ENCODE measurements around the gene TNK1. TPM values are rescaled to one million over a fixed set of nuclear protein-coding genes. Genes with fewer than 3 reads are reported as not detected.

Gene TNK1
- total and polyA plus RNA-seq, 9 of the 15 experiments (the other 6 are each of a cell fraction or from before 2014, with no cell fraction given): 0.28 to 5.2 (median 2.1) TPM

- ChIA-PET POLR2A (interaction anchor here (1.1 to 1.5 kb wide), 2 partner anchors 45 to 96 kb away, joined by 3 read pairs; partner anchors contain the start of gene TMEM102), CTCF (ENCODE audit: low intra/inter-chr PET ratio) (no interaction called here)
- in situ Hi-C loops (cut with MboI) (no loop called here), intact Hi-C loops (cut with micrococcal nuclease) (no loop called here)
- Histone ChIP-seq H2AFZ (ENCODE audit: low read depth, low read length) (no peak overlapping the region), H3K4me2 (ENCODE audit: insufficient read depth, low read length) (no peak overlapping the region), H3K4me3 (no peak overlapping the region), H3K4me1 (replicated peaks in 1 of 2; ENCODE audit: control insufficient read depth in 2 of 2, insufficient read depth in 2 of 2, low read length in 2 of 2) (peaks cover 3 to 23% of the 10 kb centered on the region in 2 experiments; a peak in 4 of 5 replicates), H3K27ac (ENCODE audit: extremely low read depth, low read depth, low read length) (no peak overlapping the region), H3K9ac (ENCODE audit: insufficient read depth in 1 of 2, low read depth in 2 of 2, low read length in 2 of 2) (peak overlapping the region in 1 of 2 experiments; percentile 13; a peak in 2 of 4 replicates), H3K9me1 (ENCODE audit: control insufficient read depth, insufficient read depth, low read length) (no peaks in the 10 kb centered on the region), H3K36me3 (ENCODE audit: control insufficient read depth, insufficient read depth, low read length) (peaks cover 8% of the 10 kb centered on the region; the same call in 1 of the 3 replicates), H3K27me3 (ENCODE audit: control insufficient read depth in 2 of 2, insufficient read depth in 2 of 2, low read length in 2 of 2) (no peaks in the 10 kb centered on the region), H3K9me3 (replicated peaks; ENCODE audit: control insufficient read depth, insufficient read depth, low read depth, low read length) (no peaks in the 10 kb centered on the region), H3K79me2 (ENCODE audit: control insufficient read depth, insufficient read depth, low read length) (no peaks in the 10 kb centered on the region), H4K20me1 (replicated peaks; ENCODE audit: control insufficient read depth, insufficient read depth, low read length) (no peaks in the 10 kb centered on the region)
- 73% methylated on average over 12 of the region's 19 CpGs for WGBS (ENCODE audit: insufficient coverage, low coverage, missing lambda C conversion rate)
- no peak for DNase-seq (ENCODE audit: extremely low read depth in 1 of 4, low spot score in 3 of 4)
- no peak for TF ChIP-seq TRIM28 (IDR thresholded peaks at IDR 0.05)
- TF ChIP-seq HNRNPUL1 (IDR thresholded peaks at IDR 0.05; ENCODE audit: low read length): no peak
- TF ChIP-seq ARHGAP35 (IDR thresholded peaks at IDR 0.05; ENCODE audit: partially characterized antibody): no peak
- TF ChIP-seq ARNT (IDR thresholded peaks at IDR 0.05): no peak
- TF ChIP-seq, protein P1, sequence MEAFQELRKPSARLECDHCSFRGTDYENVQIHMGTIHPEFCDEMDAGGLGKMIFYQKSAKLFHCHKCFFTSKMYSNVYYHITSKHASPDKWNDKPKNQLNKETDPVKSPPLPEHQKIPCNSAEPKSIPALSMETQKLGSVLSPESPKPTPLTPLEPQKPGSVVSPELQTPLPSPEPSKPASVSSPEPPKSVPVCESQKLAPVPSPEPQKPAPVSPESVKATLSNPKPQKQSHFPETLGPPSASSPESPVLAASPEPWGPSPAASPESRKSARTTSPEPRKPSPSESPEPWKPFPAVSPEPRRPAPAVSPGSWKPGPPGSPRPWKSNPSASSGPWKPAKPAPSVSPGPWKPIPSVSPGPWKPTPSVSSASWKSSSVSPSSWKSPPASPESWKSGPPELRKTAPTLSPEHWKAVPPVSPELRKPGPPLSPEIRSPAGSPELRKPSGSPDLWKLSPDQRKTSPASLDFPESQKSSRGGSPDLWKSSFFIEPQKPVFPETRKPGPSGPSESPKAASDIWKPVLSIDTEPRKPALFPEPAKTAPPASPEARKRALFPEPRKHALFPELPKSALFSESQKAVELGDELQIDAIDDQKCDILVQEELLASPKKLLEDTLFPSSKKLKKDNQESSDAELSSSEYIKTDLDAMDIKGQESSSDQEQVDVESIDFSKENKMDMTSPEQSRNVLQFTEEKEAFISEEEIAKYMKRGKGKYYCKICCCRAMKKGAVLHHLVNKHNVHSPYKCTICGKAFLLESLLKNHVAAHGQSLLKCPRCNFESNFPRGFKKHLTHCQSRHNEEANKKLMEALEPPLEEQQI (IDR thresholded peaks at IDR 0.05): no peak
- no peak for TF ChIP-seq NFRKB (IDR thresholded peaks at IDR 0.05; ENCODE audit: low read depth)
- no peak for TF ChIP-seq GABPA (tag; conservative IDR thresholded peaks at IDR 0.05; ENCODE audit: low read depth)
- no peak for TF ChIP-seq MECOM (CRISPR knock-in tag; IDR thresholded peaks at IDR 0.05)
- TF ChIP-seq, protein P2, sequence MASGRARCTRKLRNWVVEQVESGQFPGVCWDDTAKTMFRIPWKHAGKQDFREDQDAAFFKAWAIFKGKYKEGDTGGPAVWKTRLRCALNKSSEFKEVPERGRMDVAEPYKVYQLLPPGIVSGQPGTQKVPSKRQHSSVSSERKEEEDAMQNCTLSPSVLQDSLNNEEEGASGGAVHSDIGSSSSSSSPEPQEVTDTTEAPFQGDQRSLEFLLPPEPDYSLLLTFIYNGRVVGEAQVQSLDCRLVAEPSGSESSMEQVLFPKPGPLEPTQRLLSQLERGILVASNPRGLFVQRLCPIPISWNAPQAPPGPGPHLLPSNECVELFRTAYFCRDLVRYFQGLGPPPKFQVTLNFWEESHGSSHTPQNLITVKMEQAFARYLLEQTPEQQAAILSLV (tag; IDR thresholded peaks at IDR 0.05): no peak
- TF ChIP-seq TFAM (CRISPR knock-in tag; conservative IDR thresholded peaks at IDR 0.05): no peak
- BruUV-seq (replicated peaks): no TSS peak
- FAIRE-seq: no peak
- ATAC-seq: no peak
Measured at GRCh38 chr17:7389924-7390910, 9.3 kb downstream of the TNK1 start.
